Measurements from ENCODE around the gene HYKK.
A peak's percentile ranks its signal among the peaks of the same experiment; 100 is the strongest.
"Not testable (repeated sequence)": the region's sequence is repeated elsewhere in the genome, so short reads cannot be mapped to it uniquely, and the experiment has no call there.

The HYKK gene

DNA sequence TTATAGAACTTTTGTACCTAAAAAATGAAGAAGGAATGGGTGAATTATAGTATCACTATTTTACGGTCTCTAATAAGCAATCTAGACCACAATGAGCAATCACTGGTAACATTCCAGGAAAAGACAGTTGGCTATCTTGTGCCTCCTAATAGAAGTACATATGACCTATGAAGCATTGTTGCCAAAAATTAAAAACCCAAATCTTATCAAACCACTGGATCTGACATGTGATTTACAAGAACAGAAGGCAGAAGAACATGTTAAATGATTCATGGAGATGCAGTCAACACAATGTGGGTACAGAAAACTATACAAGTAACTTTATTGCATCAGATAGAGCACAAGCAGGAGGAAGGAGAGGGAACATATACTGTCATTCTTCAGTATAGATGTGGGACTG, 14.5 kb upstream of the HYKK start:
- no peak overlapping the region for H3K4me3 ChIP-seq (ENCODE audit: low read depth, low read length)
- TF ChIP-seq, protein P1, sequence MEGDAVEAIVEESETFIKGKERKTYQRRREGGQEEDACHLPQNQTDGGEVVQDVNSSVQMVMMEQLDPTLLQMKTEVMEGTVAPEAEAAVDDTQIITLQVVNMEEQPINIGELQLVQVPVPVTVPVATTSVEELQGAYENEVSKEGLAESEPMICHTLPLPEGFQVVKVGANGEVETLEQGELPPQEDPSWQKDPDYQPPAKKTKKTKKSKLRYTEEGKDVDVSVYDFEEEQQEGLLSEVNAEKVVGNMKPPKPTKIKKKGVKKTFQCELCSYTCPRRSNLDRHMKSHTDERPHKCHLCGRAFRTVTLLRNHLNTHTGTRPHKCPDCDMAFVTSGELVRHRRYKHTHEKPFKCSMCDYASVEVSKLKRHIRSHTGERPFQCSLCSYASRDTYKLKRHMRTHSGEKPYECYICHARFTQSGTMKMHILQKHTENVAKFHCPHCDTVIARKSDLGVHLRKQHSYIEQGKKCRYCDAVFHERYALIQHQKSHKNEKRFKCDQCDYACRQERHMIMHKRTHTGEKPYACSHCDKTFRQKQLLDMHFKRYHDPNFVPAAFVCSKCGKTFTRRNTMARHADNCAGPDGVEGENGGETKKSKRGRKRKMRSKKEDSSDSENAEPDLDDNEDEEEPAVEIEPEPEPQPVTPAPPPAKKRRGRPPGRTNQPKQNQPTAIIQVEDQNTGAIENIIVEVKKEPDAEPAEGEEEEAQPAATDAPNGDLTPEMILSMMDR (IDR thresholded peaks at IDR 0.05; ENCODE audit: low read depth, low read length) = no peak

DNA sequence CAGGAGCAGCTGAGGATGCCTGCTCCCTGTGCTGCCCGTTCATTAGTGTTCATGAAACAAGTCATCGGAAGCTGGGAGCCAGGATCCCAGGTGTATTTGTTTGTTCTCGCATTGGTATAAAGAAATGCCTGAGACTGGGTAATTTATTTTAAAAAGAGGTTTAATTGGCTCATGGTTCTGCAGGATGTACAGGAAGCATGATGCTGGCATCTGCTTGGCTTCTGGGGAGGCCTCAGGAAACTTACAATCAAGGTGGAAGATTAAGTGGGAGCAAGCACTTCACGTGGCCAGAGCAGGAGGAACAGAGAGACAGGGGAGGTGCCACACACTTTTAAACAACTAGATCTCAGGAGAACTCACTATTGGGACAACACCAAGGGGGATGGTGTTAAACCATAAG, 5.5 kb upstream of the HYKK start:
- TF ChIP-seq, protein P1 (IDR thresholded peaks at IDR 0.05; ENCODE audit: low read depth, low read length) = no peak

GRCh38 chr15:78502641-78503040, 4.7 kb upstream of the HYKK start:
- H3K4me3 ChIP-seq (ENCODE audit: low read depth, low read length) = no peak overlapping the region
- TF ChIP-seq, protein P1 (IDR thresholded peaks at IDR 0.05; ENCODE audit: low read depth, low read length) = no peak

More for the DNA sequence above, 5.5 kb upstream of the HYKK start:
- no peak overlapping the region for H3K4me3 ChIP-seq (ENCODE audit: low read depth, low read length)

GRCh38 chr15:78507831-78508160, 419 bp downstream of the HYKK start:
- peak overlapping the region; percentile 76 for H3K4me3 ChIP-seq (ENCODE audit: low read depth, low read length)
- TF ChIP-seq, protein P1 (IDR thresholded peaks at IDR 0.05; ENCODE audit: low read depth, low read length) = no peak

- H3K4me3 ChIP-seq (ENCODE audit: low read depth, low read length) = peak overlapping the region; percentile 76
- TF ChIP-seq, protein P1 (IDR thresholded peaks at IDR 0.05; ENCODE audit: low read depth, low read length) = no peak
These were observed 895 bp downstream of the HYKK start for GRCh38 chr15:78508272-78508671.

DNA sequence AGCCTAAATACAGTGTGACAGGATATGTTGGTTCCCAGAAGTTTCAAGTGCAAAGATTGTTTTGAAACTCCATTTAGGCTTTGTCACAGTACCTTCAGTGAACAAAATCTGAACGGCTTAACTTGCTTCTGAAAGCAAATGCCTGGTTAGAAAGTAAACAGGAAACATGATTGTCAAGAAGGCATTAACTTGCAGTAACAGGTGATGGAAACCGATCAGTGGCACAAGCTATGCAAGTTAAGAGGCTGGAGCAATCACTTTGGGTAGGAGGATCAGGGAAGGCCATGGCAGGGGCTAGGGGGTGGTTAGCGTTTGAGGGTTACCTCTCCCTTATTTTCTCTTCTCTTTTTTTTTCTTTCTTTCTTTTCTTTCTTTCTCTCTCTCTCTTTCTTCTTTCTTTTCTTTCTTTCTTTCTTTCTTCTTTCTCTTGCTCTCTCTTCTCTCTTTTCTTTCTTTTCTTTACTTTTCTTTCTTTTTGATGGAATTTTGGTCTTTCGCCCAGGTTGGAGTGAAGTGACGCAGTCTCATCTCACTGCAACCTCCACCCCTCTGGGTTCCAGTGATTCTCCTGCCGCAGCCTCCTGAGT, 2.4 kb downstream of the HYKK start:
- TF ChIP-seq, protein P1 (IDR thresholded peaks at IDR 0.05; ENCODE audit: low read depth, low read length) = no peak

GRCh38 chr15:78520035-78520434, 12.7 kb downstream of the HYKK start:
- not testable (repeated sequence) for H3K4me3 ChIP-seq (ENCODE audit: low read depth, low read length)

More for the DNA sequence above, 2.4 kb downstream of the HYKK start:
- no peak overlapping the region for H3K4me3 ChIP-seq (ENCODE audit: low read depth, low read length)

GRCh38 chr15:78524230-78524629, 16.9 kb downstream of the HYKK start:
- no peak overlapping the region for H3K4me3 ChIP-seq (ENCODE audit: low read depth, low read length)
- TF ChIP-seq, protein P1 (IDR thresholded peaks at IDR 0.05; ENCODE audit: low read depth, low read length) = no peak
